Vagina (tissue), 2 donors: Measurements from ENCODE around the gene ZNF488.

Experiments used
- POLR2A ChIP-seq, 2 donors: fragments of 450-650 bp; IDR thresholded peaks; one replicate each; pipeline ENCODE4 v1.6.1; 2017; ENCODE audit warnings: antibody characterized with exemption in 2 of 2, mild to moderate bottlenecking in 2 of 2, moderate library complexity in 2 of 2
- POLR2AphosphoS5 ChIP-seq, 2 donors: sonication (generic); formaldehyde crosslinking; IDR thresholded peaks; one replicate each; pipeline ENCODE4 v1.9.0; 2017; ENCODE audit warnings: antibody characterized with exemption in 2 of 2, mild to moderate bottlenecking in 2 of 2, low read depth in 1 of 2; ENCODE audit not compliant: insufficient read depth in 1 of 2
- TF ChIP-seq, protein P1 (sequence below), 3 experiments: fragments of 450-650 bp in 2 of 3; fragments of 200-600 bp in 1 of 3; sonication (generic) in 1 of 3; IDR thresholded peaks; one replicate each; pipeline ENCODE4 v1.5.1; 2017 to 2019; ENCODE audit warnings: antibody characterized with exemption in 3 of 3, mild to moderate bottlenecking in 2 of 3, moderate library complexity in 2 of 3

DNA sequence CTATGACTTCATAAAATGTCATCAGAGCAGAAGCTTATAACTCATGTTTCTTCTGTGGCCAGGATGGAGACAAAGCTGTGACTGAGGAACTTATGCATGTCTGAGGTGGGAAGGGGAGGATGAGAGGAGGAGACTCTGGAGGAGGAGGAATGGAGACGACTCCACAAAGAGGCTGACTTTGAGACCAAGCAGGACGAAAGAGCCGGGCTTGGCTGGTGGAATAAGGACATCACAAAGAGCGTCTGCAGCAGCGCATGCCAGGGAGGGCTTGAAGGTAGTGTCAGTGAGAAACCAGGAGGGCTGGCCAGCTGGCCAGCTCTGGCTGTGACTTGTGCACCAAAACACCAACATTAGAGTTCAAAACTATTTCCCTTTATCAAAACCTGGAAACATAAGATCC, 68.0 kb downstream of the ZNF488 start:
- TF ChIP-seq, protein P1, sequence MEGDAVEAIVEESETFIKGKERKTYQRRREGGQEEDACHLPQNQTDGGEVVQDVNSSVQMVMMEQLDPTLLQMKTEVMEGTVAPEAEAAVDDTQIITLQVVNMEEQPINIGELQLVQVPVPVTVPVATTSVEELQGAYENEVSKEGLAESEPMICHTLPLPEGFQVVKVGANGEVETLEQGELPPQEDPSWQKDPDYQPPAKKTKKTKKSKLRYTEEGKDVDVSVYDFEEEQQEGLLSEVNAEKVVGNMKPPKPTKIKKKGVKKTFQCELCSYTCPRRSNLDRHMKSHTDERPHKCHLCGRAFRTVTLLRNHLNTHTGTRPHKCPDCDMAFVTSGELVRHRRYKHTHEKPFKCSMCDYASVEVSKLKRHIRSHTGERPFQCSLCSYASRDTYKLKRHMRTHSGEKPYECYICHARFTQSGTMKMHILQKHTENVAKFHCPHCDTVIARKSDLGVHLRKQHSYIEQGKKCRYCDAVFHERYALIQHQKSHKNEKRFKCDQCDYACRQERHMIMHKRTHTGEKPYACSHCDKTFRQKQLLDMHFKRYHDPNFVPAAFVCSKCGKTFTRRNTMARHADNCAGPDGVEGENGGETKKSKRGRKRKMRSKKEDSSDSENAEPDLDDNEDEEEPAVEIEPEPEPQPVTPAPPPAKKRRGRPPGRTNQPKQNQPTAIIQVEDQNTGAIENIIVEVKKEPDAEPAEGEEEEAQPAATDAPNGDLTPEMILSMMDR (IDR thresholded peaks at IDR 0.05), result no peak
- no peak for TF ChIP-seq POLR2AphosphoS5 (IDR thresholded peaks at IDR 0.05; ENCODE audit: insufficient read depth in 1 of 2, low read depth in 1 of 2)
- no peak for TF ChIP-seq POLR2A (IDR thresholded peaks at IDR 0.05)
